ENCODE results near the gene PTPRB.

PTPRB gene

GRCh38 chr12:70637303-70638085 is at the start of gene PTPRB:
Gene PTPRB (minus strand): TSS chr12:70637429. CDS start chr12:70637395, 34 bp downstream.
- H3K4me1 ChIP-seq (ENCODE audit: control insufficient read depth, insufficient read depth, low read length): no peaks in the 10 kb centered on the region
- no peak within 1 kb of the TSS for H3K9ac ChIP-seq (ENCODE audit: low read length)
- DNase-seq (ENCODE audit: low read depth): no peak
- no peaks in the 10 kb centered on the region for H3K36me3 ChIP-seq (ENCODE audit: control insufficient read depth, insufficient read depth, low read length, severe bottlenecking)
- H3K4me3 ChIP-seq (ENCODE audit: low read length): no peak within 1 kb of the TSS
- H3K27me3 ChIP-seq (replicated peaks; ENCODE audit: control insufficient read depth, insufficient read depth, low read length): no peaks in the 10 kb centered on the region
- H3K9me3 ChIP-seq (ENCODE audit: control insufficient read depth, low read length): no peaks in the 10 kb centered on the region

GRCh38 chr12:70686907-70687306 is 49.7 kb upstream of the PTPRB start:
- no peaks in the 10 kb centered on the region for H3K9me3 ChIP-seq (ENCODE audit: control insufficient read depth, low read length)
- no peaks in the 10 kb centered on the region for H3K27me3 ChIP-seq (replicated peaks; ENCODE audit: control insufficient read depth, insufficient read depth, low read length)
- no peak overlapping the region for H3K4me3 ChIP-seq (ENCODE audit: low read length)
- no peaks in the 10 kb centered on the region for H3K4me1 ChIP-seq (ENCODE audit: control insufficient read depth, insufficient read depth, low read length)
- no peak for DNase-seq (ENCODE audit: low read depth)
- H3K36me3 ChIP-seq (ENCODE audit: control insufficient read depth, insufficient read depth, low read length, severe bottlenecking): no peaks in the 10 kb centered on the region
- H3K9ac ChIP-seq (ENCODE audit: low read length): no peak overlapping the region

GRCh38 chr12:70686299-70686698 is 49.1 kb upstream of the PTPRB start:
- Histone ChIP-seq H3K27me3 (replicated peaks; ENCODE audit: control insufficient read depth, insufficient read depth, low read length) (no peaks in the 10 kb centered on the region), H3K4me3 (ENCODE audit: low read length) (no peak overlapping the region), H3K9ac (ENCODE audit: low read length) (no peak overlapping the region), H3K36me3 (ENCODE audit: control insufficient read depth, insufficient read depth, low read length, severe bottlenecking) (no peaks in the 10 kb centered on the region), H3K4me1 (ENCODE audit: control insufficient read depth, insufficient read depth, low read length) (no peaks in the 10 kb centered on the region), H3K9me3 (ENCODE audit: control insufficient read depth, low read length) (no peaks in the 10 kb centered on the region)
- no peak for DNase-seq (ENCODE audit: low read depth)

- H3K9me3 ChIP-seq (ENCODE audit: control insufficient read depth, low read length): no peaks in the 10 kb centered on the region
- no peak overlapping the region for H3K9ac ChIP-seq (ENCODE audit: low read length)
- DNase-seq (ENCODE audit: low read depth): no peak
- H3K36me3 ChIP-seq (ENCODE audit: control insufficient read depth, insufficient read depth, low read length, severe bottlenecking): no peaks in the 10 kb centered on the region
- no peaks in the 10 kb centered on the region for H3K27me3 ChIP-seq (replicated peaks; ENCODE audit: control insufficient read depth, insufficient read depth, low read length)
- H3K4me1 ChIP-seq (ENCODE audit: control insufficient read depth, insufficient read depth, low read length): no peaks in the 10 kb centered on the region
- no peak overlapping the region for H3K4me3 ChIP-seq (ENCODE audit: low read length)
Measured at GRCh38 chr12:70683976-70684375, 46.7 kb upstream of the PTPRB start.

- DNase-seq (ENCODE audit: low read depth): no peak
- H3K9ac ChIP-seq (ENCODE audit: low read length): no peak overlapping the region
- H3K4me3 ChIP-seq (ENCODE audit: low read length): no peak overlapping the region
- H3K9me3 ChIP-seq (ENCODE audit: control insufficient read depth, low read length): no peaks in the 10 kb centered on the region
- no peaks in the 10 kb centered on the region for H3K27me3 ChIP-seq (replicated peaks; ENCODE audit: control insufficient read depth, insufficient read depth, low read length)
- H3K36me3 ChIP-seq (ENCODE audit: control insufficient read depth, insufficient read depth, low read length, severe bottlenecking): no peaks in the 10 kb centered on the region
- no peaks in the 10 kb centered on the region for H3K4me1 ChIP-seq (ENCODE audit: control insufficient read depth, insufficient read depth, low read length)
Measured at GRCh38 chr12:70671698-70672097, 34.5 kb upstream of the PTPRB start.

GRCh38 chr12:70670948-70671347 is 33.7 kb upstream of the PTPRB start:
- Histone ChIP-seq H3K9ac (ENCODE audit: low read length) (no peak overlapping the region), H3K4me1 (ENCODE audit: control insufficient read depth, insufficient read depth, low read length) (no peaks in the 10 kb centered on the region), H3K36me3 (ENCODE audit: control insufficient read depth, insufficient read depth, low read length, severe bottlenecking) (no peaks in the 10 kb centered on the region), H3K4me3 (ENCODE audit: low read length) (no peak overlapping the region), H3K27me3 (replicated peaks; ENCODE audit: control insufficient read depth, insufficient read depth, low read length) (no peaks in the 10 kb centered on the region), H3K9me3 (ENCODE audit: control insufficient read depth, low read length) (no peaks in the 10 kb centered on the region)
- DNase-seq (ENCODE audit: low read depth): no peak

- H3K27me3 ChIP-seq (replicated peaks; ENCODE audit: control insufficient read depth, insufficient read depth, low read length): no peaks in the 10 kb centered on the region
- no peaks in the 10 kb centered on the region for H3K36me3 ChIP-seq (ENCODE audit: control insufficient read depth, insufficient read depth, low read length, severe bottlenecking)
- DNase-seq (ENCODE audit: low read depth): no peak
- H3K9me3 ChIP-seq (ENCODE audit: control insufficient read depth, low read length): no peaks in the 10 kb centered on the region
- H3K4me3 ChIP-seq (ENCODE audit: low read length): no peak overlapping the region
- H3K4me1 ChIP-seq (ENCODE audit: control insufficient read depth, insufficient read depth, low read length): no peaks in the 10 kb centered on the region
- H3K9ac ChIP-seq (ENCODE audit: low read length): no peak overlapping the region
Measured at GRCh38 chr12:70667253-70667652, 30.0 kb upstream of the PTPRB start.

- no peaks in the 10 kb centered on the region for H3K36me3 ChIP-seq (ENCODE audit: control insufficient read depth, insufficient read depth, low read length, severe bottlenecking)
- DNase-seq (ENCODE audit: low read depth): no peak
- H3K4me3 ChIP-seq (ENCODE audit: low read length): no peak overlapping the region
- no peaks in the 10 kb centered on the region for H3K27me3 ChIP-seq (replicated peaks; ENCODE audit: control insufficient read depth, insufficient read depth, low read length)
- H3K9me3 ChIP-seq (ENCODE audit: control insufficient read depth, low read length): no peaks in the 10 kb centered on the region
- H3K9ac ChIP-seq (ENCODE audit: low read length): no peak overlapping the region
- H3K4me1 ChIP-seq (ENCODE audit: control insufficient read depth, insufficient read depth, low read length): peaks cover 7% of the 10 kb centered on the region
Measured at GRCh38 chr12:70666364-70666763, 29.1 kb upstream of the PTPRB start.

- no peaks in the 10 kb centered on the region for H3K36me3 ChIP-seq (ENCODE audit: control insufficient read depth, insufficient read depth, low read length, severe bottlenecking)
- H3K9ac ChIP-seq (ENCODE audit: low read length): no peak overlapping the region
- DNase-seq (ENCODE audit: low read depth): no peak
- no peaks in the 10 kb centered on the region for H3K27me3 ChIP-seq (replicated peaks; ENCODE audit: control insufficient read depth, insufficient read depth, low read length)
- no peak overlapping the region for H3K4me3 ChIP-seq (ENCODE audit: low read length)
- H3K9me3 ChIP-seq (ENCODE audit: control insufficient read depth, low read length): no peaks in the 10 kb centered on the region
- peaks cover 13% of the 10 kb centered on the region for H3K4me1 ChIP-seq (ENCODE audit: control insufficient read depth, insufficient read depth, low read length)
Measured at GRCh38 chr12:70664465-70664881, 27.2 kb upstream of the PTPRB start.

- Histone ChIP-seq H3K9ac (ENCODE audit: low read length) (no peak overlapping the region), H3K36me3 (ENCODE audit: control insufficient read depth, insufficient read depth, low read length, severe bottlenecking) (no peaks in the 10 kb centered on the region), H3K4me1 (ENCODE audit: control insufficient read depth, insufficient read depth, low read length) (peaks cover 13% of the 10 kb centered on the region), H3K9me3 (ENCODE audit: control insufficient read depth, low read length) (no peaks in the 10 kb centered on the region), H3K4me3 (ENCODE audit: low read length) (no peak overlapping the region), H3K27me3 (replicated peaks; ENCODE audit: control insufficient read depth, insufficient read depth, low read length) (no peaks in the 10 kb centered on the region)
- DNase-seq (ENCODE audit: low read depth): no peak
Measured at GRCh38 chr12:70663838-70664237, 26.6 kb upstream of the PTPRB start.

GRCh38 chr12:70661466-70662161 is 24.4 kb upstream of the PTPRB start:
- no peak overlapping the region for H3K9ac ChIP-seq (ENCODE audit: low read length)
- H3K9me3 ChIP-seq (ENCODE audit: control insufficient read depth, low read length): no peaks in the 10 kb centered on the region
- peaks cover 13% of the 10 kb centered on the region for H3K4me1 ChIP-seq (ENCODE audit: control insufficient read depth, insufficient read depth, low read length)
- no peak overlapping the region for H3K4me3 ChIP-seq (ENCODE audit: low read length)
- H3K27me3 ChIP-seq (replicated peaks; ENCODE audit: control insufficient read depth, insufficient read depth, low read length): no peaks in the 10 kb centered on the region
- H3K36me3 ChIP-seq (ENCODE audit: control insufficient read depth, insufficient read depth, low read length, severe bottlenecking): no peaks in the 10 kb centered on the region
- peak; percentile 70 for DNase-seq (ENCODE audit: low read depth)

Measured in adipocyte (in vitro differentiated cells).